OCI-M1 (cell line): ENCODE measurements around the gene PKP1.

Source experiments
- DNase-seq: peaks from one replicate; lab custom pipeline; 2025; lab: John Stamatoyannopoulos, UW

PKP1 gene

GRCh38 chr1:201281573-201281972 is 1.7 kb upstream of the PKP1 start:
- no peak for DNase-seq

GRCh38 chr1:201282216-201282615 is 1.1 kb upstream of the PKP1 start:
- DNase-seq, result no peak

DNA sequence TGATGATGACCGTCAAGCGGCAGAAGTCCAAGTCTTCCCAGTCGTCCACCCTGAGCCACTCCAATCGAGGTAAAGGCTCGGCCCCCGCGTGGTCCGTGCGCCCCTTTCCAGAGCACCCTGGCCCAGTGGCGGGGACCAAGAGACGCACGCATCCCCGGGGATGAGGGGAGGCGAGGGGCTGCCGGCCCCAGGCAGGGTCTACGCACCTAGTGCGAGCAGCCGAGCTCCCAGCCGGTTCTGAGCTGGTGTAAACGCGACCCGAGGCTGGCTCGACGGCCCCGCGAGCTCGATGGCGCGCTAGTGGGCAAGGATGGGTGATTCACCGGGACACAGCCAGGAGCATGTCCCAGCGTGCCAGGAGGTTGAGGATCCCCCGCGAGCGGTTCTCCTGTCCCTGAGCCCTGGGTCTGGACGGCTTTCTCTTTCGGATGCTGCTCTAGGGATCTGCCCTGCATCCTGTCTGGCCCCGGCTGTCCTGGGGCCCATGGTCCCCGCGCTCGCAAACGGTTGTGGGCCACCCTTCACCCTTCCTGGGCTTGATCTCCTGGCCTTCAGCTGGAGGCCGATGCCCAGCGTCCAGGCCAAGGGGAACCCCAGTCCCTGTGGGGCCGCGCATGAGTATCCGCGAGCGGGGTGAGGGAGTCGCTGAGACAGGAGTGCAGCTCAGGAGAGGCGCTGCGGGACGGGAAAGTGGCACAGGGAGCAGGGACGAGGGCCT is 689 bp downstream of the PKP1 start:
- no peak for DNase-seq

DNA sequence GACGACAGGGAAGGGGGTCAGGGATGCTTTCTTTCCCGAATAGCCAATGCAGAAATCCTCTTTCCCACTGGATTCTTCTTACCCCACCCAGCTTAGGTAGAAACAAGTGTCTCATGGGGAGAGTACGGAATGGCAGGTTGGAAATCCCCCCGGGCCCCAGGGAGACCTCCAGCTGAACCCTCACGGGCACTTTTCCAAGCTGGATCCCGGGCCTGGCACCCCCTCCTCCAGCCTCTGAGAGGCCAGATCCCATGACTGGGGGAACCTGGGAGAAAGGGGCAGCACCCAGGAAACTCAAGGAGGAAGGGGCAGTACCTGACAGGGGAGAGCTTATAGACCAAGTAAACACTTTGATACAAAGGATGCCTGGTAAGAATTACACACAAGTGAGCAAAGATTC is 1.3 kb downstream of the PKP1 start:
- no peak for DNase-seq

GRCh38 chr1:201285846-201286245 is 2.5 kb downstream of the PKP1 start:
- DNase-seq, result no peak

DNA sequence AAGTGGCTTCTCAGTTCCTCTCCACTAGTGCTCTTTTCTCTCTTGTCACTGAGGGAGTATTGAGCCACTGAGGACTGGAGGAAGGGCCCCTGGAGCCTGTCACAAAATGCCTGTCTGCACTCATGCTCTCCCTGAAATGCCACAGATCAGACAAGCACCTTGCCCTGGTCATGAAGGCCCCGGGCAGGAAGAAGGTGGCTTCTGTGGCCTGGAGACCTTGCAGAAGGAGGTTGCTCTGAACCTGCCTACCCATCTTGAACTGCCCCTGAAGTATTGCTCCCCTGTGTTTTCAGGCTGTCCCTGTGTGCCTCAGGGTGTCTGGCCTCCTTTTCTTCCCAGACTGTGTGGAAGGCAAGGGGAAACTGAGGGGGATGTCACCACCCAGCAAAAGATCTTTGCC is 3.1 kb downstream of the PKP1 start:
- no peak for DNase-seq

DNA sequence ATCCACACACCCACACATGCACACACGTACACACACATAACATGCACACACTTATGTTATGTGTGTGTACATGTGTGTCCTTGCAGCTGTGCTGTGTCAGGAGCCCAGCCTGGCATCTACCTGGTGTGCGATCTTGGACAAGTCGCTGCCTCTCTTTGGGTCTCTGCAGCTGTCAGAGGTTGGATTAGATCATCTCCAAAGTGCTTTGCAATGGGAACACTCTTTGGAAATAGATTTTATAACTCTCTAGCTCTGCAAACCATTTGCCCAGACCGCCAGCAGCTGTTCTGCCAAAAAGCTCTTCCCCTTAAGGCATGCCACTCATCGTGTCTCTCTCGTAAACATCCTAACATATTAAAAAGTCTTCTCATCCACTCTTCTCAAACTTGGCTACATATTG is 4.7 kb downstream of the PKP1 start:
- DNase-seq, result no peak

DNA sequence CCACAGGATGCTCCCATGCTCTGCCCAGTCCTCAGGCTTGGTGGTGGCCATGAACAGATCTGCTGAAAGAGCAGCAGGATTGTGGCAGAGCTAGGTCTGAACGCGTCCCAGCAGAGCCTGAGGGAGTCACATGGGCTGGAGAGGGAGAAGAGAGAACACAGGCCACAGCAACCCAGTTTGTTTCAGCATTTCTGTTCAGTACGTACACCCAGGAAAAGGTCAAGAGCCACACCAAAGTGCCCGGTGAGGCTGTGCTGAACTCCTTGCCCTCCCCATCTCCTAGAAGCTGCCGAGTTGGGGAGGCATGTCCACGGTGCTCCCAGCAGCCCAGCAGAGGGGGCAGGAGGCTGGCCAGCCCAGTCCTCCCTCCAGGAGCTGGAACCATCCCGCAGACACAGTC is 5.5 kb downstream of the PKP1 start:
- no peak for DNase-seq

DNA sequence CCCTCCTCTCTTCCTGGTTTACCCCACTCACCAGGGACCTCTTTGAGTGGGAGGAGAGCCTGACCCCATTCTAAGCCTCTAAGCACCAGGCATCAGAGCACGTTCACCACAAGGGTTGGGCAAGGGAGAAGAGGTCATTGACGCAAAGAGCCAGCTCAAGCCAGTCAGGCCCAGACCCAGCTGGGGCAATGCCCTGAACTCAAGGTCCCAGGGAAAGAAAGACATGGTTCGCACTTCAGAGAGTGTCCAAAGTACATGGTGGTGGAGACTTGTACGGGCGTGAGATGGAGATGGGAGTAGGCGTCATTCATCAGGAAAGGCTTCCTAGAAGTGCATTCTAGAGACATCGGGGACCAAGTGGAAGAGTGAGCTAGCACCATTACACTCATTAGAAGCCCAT is 7.2 kb downstream of the PKP1 start:
- no peak for DNase-seq

GRCh38 chr1:201291916-201292315 is 8.6 kb downstream of the PKP1 start:
- DNase-seq, result no peak

- no peak for DNase-seq
Measured at GRCh38 chr1:201294876-201295275, 11.6 kb downstream of the PKP1 start.

GRCh38 chr1:201295346-201295745 is 12.0 kb downstream of the PKP1 start:
- no peak for DNase-seq

DNA sequence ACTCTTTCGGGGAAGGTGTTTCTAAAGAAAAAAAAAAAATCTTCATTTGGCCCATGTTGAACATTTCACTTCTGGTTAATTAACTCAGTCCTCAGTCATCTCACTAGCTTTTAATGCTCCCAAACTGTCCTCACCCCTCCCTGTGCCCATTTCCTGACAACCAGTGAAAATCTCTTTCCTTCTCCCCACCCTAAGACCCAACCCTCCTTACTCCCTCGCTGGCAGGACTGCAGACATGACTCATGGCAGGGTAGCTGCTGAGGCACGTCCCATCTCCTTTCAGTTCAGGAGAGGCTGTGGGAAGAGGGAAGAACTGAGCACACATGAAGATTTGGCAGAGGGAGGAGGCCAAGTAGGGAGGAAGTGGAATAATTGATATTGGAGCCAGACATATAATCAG is 12.6 kb downstream of the PKP1 start:
- no peak for DNase-seq

GRCh38 chr1:201296352-201296751 is 13.0 kb downstream of the PKP1 start:
- DNase-seq, result no peak

DNA sequence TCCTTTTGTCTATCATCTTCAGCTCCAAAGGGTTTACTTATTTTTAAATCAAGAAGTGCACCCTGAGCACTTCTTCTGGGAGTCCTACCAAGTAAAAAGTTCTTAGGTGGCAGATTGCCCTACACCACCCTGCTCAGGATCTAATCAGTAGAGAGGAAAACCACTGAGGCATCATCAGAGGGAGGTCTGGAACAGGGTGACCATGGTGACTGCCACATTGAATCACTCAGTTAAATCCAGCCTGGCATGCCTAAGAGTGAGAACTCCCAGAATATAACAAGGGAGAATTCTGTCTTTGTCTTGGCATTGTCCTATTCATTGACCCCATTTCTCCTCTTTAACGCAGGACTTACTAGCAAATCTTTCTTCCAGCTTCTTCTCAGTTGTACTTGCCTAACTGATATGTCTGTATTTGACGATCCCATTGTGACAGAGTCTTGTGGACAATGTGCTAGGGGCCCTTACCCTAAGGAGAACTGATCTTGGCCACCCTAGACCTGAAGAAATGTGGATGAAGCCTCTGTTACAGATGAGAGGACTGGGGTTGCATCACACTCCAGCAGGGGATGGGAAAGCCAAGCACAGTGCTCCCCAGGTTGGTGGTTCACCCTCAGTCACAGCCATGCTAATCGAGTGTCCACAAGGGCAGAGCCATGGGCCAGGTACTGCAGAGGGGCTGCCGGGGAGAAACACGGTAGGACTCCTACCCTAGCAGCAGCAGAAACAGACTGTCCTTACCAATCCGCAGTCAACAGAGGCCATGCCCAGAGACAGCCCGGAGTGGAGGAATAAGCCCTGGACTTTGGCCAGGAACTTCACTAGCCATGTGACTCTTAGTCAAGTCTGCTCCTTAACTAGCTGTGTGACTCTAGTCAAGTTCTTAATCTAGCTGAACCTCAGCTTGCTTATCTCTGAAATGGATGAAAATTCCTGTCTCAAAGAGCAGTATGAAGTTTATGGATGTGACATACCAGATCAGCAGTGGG is 15.4 kb downstream of the PKP1 start:
- DNase-seq, result no peak

GRCh38 chr1:201299968-201300367 is 16.7 kb downstream of the PKP1 start:
- DNase-seq, result no peak

DNA sequence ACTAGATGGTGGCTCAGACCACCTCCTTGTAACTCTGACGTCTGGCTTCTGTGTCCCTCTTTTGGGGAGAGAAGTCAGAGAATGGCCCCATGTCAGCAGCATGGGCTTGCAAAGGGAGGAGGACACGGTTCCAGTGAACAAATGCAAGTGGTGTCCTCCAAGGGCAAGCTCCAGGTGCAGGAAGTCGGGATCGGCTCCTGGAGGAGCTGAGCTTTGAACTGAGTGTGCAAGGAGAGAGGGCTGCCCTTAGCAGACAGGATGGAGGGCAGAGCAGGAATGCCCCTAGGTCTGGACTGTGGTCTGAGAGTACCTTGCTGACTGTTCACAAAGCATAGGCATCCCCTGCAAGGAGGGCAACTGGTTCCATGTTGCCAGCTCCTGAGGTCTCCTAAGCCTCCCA is 17.3 kb downstream of the PKP1 start:
- no peak for DNase-seq

DNA sequence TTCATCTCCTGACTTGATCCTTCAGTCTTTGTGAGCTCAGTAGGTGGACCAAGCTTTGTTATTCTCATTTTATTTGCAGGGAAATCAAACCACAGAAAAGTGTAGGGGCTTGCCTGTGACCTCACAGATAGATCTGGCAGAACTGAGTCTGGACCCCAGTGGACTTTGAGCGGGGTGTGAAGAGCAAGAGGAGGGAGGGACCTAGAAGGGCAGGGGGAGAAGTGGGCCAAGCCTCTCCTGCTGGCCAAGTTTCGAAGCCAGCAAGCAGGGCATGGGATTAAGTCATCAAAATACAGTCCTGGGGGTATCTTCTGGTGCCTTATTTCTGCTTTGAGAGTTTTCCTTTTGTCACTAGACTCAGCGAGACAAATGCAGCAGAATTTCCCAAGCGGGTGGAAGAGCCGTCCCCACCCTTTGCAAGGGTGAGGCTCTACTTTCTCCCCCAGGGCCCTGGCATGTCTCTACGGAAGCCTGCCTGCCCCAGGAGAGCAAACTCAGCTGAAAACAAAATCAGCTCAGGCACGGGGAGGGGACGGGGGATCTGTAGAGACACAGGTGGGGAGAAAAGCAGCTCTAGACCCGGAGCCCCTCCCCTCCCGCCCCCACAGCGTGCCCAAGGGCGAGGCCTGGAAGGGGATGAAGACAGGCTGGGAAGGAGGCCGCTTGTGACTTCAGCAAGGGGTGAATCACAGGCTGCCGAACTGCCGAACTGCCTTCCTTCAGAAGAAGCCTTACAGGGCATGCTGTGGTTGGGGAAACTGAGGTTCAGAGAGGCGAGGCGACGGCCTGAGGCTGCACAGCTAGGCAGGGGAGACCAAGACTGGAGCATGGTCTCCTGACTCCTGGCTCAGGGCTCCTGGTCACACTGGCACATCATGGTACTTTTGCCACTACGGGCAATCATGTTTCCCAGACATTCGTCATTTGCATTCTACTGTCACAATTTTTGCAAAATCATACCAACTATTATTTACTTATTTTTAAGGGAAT is 19.2 kb downstream of the PKP1 start:
- DNase-seq, result no peak

DNA sequence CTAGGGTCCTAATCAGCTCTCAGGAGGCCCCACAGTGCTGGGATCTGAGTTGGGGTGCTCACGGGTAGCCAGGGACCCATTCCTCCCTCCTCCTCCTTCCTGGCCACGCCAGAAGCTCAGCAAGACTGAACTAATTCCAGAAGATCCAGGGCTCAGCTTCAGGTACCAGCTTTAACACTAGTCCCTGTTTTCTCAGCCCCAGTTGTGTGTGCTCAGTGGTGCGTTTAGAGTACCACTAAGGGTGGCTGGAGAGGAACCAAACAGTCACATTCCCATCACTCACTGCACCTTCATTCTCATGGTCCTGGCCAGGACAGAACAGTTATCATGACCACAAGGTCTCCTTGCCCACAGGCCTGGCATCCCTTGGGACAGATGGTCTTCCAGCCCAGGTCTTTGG is 20.8 kb downstream of the PKP1 start:
- DNase-seq, result no peak

DNA sequence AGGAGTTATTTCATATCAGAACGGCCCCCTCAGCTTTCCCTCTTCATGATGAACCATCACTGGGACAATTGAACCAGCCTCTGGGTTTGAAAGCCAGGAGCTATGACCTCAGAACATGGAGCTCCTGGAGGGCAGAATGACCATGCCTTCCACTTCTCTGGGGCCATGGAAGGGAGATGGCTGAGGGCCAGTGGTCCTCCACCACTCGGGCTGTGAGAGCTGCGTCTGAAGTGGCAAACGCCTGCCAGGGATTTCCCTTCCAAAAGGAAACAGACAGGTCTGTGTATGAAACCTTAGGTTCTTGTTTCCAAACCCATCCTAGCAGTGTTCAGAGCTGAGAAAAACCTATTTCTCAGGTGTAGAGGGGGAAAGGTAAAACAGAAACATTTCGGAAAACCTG is 22.5 kb downstream of the PKP1 start:
- DNase-seq, result no peak

GRCh38 chr1:201307231-201307630 is 23.9 kb downstream of the PKP1 start:
- DNase-seq, result no peak
